Skeletal muscle tissue (tissue), 4 donors: ENCODE results near the gene ZNF680. TPM values are rescaled to one million over a fixed set of nuclear protein-coding genes. Genes with fewer than 3 reads are reported as not detected.

Experiments
- H3K27ac ChIP-seq: one replicate; pipeline ENCODE4 v1.7.0; 2013; ENCODE audit warnings: mild to moderate bottlenecking, low read depth, low read length, inconsistent platforms
- H3K27me3 ChIP-seq, 3 donors: one replicate each; pipeline ENCODE4 v1.7.0; 2013; ENCODE audit warnings: low read length in 3 of 3; ENCODE audit not compliant: control insufficient read depth in 3 of 3, insufficient read depth in 3 of 3
- H3K36me3 ChIP-seq, 3 donors: one replicate each; pipeline ENCODE4 v1.7.0; 2013; ENCODE audit warnings: low read length in 3 of 3; ENCODE audit not compliant: control insufficient read depth in 3 of 3, insufficient read depth in 3 of 3
- H3K4me1 ChIP-seq, 3 donors: one replicate each; pipeline ENCODE4 v1.7.0; 2013; ENCODE audit warnings: low read length in 3 of 3, mild to moderate bottlenecking in 3 of 3; ENCODE audit not compliant: control insufficient read depth in 3 of 3, insufficient read depth in 3 of 3
- H3K4me3 ChIP-seq, 3 donors: one replicate each; pipeline ENCODE4 v1.7.0; 2013; ENCODE audit warnings: low read length in 3 of 3
- H3K9ac ChIP-seq, 3 donors: one replicate each; pipeline ENCODE4 v1.7.0; 2013; ENCODE audit warnings: low read length in 3 of 3, mild to moderate bottlenecking in 3 of 3, moderate library complexity in 2 of 3, low read depth in 1 of 3
- H3K9me3 ChIP-seq, 3 donors: one replicate each; pipeline ENCODE4 v1.7.0; 2013; ENCODE audit warnings: low read length in 3 of 3; ENCODE audit not compliant: control insufficient read depth in 3 of 3
- total RNA-seq: library from RNA; depleted of rRNA; stranded (reverse); fragments of >200 nt; gene quantifications from one replicate; pipeline ENCODE4 v1.2.3, GENCODE V29; 2014
- donor health status: Osteomylitis.

The ZNF680 gene
- total RNA-seq, 1 donor from 2014 or later: 17.7 TPM

DNA sequence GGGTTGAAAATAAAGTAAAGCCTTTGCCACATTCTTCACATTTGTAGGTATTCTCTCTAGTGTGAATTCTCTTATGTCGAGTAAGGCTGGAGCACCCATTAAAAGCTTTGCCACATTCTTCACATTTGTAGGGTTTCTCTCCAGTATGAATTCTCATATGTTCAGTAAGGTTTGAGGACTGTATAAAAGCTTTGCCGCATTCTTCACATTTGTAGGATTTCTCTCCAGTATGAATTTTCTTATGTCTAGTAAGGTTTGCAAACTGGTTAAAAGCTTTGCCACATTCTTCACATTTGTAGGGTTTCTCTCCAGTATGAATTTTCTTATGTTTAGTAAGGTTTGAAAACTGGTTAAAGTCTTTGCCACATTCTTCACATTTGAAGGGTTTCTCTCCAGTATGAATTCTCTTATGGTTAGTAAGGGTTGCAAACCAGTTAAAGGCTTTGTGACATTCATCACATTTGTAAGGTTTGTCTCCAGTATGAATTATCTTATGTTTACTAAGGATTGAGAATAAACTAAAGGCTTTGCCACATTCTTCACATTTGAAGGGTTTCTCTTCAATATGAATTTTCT is 41.4 kb downstream of the ZNF680 start:
- H3K27me3 ChIP-seq: no peaks in the 10 kb centered on the region
- H3K36me3 ChIP-seq: peaks cover 15 to 30% (median 28%) of the 10 kb centered on the region in 3 donors
- no peaks in the 10 kb centered on the region for H3K4me1 ChIP-seq
- H3K9ac ChIP-seq: no peak overlapping the region
- H3K9me3 ChIP-seq: peaks cover 7 to 31% (median 10%) of the 10 kb centered on the region in 3 donors
- H3K4me3 ChIP-seq: peak overlapping the region in 1 of 3 donors; percentile 31
- no peak overlapping the region for H3K27ac ChIP-seq

DNA sequence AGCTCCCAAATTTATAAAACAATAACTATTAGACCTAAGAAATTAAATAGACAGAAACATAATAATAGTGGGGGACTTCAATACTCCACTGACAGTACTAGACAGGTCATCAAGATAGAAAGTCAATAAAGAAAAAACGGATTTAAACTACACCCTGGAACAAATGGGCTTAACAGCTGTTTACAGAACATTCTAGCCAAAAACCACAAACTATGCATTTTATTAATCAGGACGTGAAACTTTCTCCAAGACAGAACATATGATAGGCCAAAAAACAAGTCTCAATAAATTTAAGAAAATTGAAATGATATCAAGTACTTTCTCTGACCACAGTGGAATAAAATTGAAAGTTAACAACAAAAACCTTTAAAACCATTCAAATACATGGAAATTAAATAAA is 46.4 kb downstream of the ZNF680 start:
- Histone ChIP-seq H3K36me3 (peaks cover 7 to 14% (median 8%) of the 10 kb centered on the region in 3 donors), H3K27me3 (no peaks in the 10 kb centered on the region), H3K4me3 (no peak overlapping the region), H3K9me3 (peaks cover 5 to 18% (median 9%) of the 10 kb centered on the region in 3 donors), H3K9ac (no peak overlapping the region), H3K27ac (no peak overlapping the region), H3K4me1 (no peaks in the 10 kb centered on the region)

DNA sequence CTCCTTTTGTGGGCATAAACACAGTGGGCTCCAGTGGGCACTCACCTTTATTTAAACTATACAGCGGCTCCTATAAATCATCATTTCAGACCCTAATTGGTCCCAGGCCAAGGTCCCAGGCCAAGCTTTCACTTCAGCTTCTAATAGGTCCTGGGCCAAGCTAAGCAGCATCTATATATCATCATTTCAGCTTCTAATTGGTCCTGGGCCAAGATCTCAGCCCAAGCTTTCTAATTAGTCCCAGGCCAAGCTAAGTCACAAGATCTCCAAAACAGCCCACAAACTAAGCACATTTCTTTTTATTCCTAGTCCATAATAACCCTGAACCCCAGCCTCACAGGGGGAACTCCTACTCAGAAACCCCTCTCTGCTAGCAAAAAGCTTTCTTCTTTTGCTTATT is 47.1 kb downstream of the ZNF680 start:
- H3K36me3 ChIP-seq: peaks cover 3 to 7% (median 3%) of the 10 kb centered on the region in 3 donors
- H3K27ac ChIP-seq: no peak overlapping the region
- no peaks in the 10 kb centered on the region for H3K4me1 ChIP-seq
- peaks cover 5 to 11% (median 5%) of the 10 kb centered on the region in 3 donors for H3K9me3 ChIP-seq
- no peaks in the 10 kb centered on the region for H3K27me3 ChIP-seq
- no peak overlapping the region for H3K4me3 ChIP-seq
- H3K9ac ChIP-seq: no peak overlapping the region

DNA sequence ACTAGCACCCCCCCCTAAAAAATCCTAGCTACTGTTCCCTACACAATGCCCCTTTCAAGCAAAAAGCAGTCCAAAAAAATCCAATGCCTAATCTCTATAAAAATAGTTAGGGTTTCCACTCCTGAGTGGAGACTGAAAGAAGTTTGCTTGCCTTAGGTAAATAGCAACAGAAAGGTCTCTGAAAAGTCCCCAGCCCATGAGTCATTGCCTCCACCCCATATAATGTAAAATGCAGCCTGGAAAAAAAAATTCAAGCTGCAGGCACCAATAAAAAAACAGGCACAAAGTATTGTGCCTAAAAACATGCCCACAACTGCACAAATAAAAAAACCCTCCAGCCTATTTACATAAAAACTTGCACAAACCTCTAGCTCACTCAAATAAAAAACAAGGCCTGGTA is 47.5 kb downstream of the ZNF680 start:
- peaks cover 5 to 10% (median 5%) of the 10 kb centered on the region in 3 donors for H3K9me3 ChIP-seq
- no peak overlapping the region for H3K9ac ChIP-seq
- H3K27ac ChIP-seq: no peak overlapping the region
- H3K4me1 ChIP-seq: no peaks in the 10 kb centered on the region
- H3K4me3 ChIP-seq: no peak overlapping the region
- H3K36me3 ChIP-seq: peaks cover 2 to 3% (median 2%) of the 10 kb centered on the region in 3 donors
- no peaks in the 10 kb centered on the region for H3K27me3 ChIP-seq

DNA sequence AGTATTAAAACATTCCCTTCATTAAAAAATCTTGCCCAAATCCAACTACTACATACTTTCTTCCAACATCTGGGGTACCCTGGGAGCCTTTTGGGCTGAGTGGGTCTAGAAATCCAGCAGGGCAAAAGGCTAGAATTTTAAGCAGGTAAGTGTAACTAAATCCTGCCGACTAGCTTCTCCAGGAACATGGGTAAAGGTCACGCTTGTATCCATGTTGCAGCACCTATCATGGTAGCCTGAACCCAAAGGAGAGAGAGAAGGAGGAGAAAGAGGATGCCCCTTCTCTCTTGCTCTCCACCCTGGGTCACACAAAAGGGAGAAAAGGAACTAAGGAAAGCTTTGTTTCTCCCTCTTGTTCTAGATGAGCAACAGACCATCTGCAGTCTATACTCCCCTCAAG is 53.3 kb downstream of the ZNF680 start:
- Histone ChIP-seq H3K36me3 (peaks cover 0 to 4% (median 2%) of the 10 kb centered on the region in 3 donors), H3K4me1 (no peaks in the 10 kb centered on the region), H3K9ac (no peak overlapping the region), H3K27me3 (no peaks in the 10 kb centered on the region), H3K4me3 (peak overlapping the region in 1 of 3 donors; percentile 5), H3K9me3 (peaks cover 3 to 9% (median 4%) of the 10 kb centered on the region in 3 donors), H3K27ac (no peak overlapping the region)

DNA sequence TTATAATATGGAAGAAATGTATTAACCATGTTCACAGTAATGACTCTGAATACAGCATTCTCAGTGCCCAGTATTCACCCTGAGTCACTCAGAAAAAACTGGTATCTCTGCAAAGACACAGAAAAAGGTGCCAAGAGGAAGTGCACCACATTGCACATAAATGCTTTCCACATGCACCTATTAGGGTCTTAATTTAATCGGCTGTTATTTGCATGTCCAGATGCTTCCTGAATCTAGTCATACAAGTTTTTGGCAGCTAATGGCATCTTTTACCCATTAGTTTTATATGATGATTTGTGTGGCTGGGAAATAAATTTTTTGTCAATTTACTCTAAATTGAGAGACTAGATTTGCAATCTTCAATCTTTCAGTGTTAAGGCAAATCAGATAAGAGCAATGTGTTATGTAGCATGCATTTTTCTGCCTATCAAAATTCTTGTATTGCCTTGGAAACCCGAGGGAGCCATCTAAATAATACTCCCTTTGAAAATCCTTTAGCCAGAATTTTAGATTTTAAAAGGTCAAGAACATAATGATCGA is 58.2 kb downstream of the ZNF680 start:
- peaks cover 0 to 2% (median 0%) of the 10 kb centered on the region in 3 donors for H3K36me3 ChIP-seq
- no peak overlapping the region for H3K4me3 ChIP-seq
- H3K9me3 ChIP-seq: peaks cover 1 to 7% (median 2%) of the 10 kb centered on the region in 3 donors
- H3K4me1 ChIP-seq: no peaks in the 10 kb centered on the region
- H3K27me3 ChIP-seq: no peaks in the 10 kb centered on the region
- H3K9ac ChIP-seq: no peak overlapping the region
- H3K27ac ChIP-seq: no peak overlapping the region

DNA sequence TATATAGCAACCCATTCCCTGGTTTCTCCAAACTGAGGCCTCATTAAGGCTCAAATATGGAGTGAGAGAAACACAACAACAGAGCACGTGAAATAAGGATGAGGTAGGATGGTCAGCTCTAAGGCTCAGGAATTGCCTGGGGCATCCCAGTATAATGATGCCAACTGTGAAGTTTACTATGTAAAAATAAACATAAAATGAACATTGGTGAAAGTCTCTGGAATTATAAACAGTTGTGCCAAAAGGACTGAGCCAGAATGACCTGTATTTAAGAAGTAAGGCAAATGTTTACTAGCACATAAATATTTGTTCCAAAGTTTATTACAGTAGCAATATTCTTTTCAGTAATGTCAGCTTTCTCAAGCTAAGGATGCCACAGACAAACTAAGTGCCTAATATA is 64.6 kb downstream of the ZNF680 start:
- Histone ChIP-seq H3K27me3 (no peaks in the 10 kb centered on the region), H3K27ac (no peak overlapping the region), H3K4me1 (no peaks in the 10 kb centered on the region), H3K36me3 (no peaks in the 10 kb centered on the region), H3K9me3 (no peaks in the 10 kb centered on the region), H3K4me3 (no peak overlapping the region), H3K9ac (no peak overlapping the region)

DNA sequence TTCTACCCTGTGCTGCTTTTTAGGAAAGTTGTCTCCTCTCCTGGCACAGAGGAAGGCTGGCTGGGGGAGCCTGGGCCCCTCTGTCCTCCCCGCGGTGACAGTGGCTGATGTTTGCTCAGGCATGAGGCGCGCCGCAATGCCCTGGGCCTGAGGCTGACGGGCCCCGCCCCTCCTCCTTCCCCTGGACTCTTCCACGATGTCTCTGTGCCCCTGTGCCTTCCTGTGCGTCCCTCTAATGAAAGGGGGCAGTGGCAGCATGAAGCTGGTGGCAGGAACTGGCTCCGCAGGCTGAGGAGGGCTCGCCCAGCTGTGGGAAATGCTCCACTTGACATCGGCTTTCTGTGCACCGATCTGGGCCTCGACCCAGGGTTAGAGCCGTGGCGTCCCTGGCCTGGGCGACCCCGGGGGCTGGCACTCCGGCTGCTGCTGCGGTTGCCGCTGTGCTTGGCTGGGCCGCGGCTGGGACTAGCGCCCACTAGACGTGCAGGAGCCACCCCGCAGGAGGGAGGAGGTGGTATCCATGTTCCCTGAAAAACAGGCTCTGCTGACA is 67.9 kb downstream of the ZNF680 start:
- no peak overlapping the region for H3K27ac ChIP-seq
- no peaks in the 10 kb centered on the region for H3K4me1 ChIP-seq
- H3K36me3 ChIP-seq: no peaks in the 10 kb centered on the region
- H3K27me3 ChIP-seq: no peaks in the 10 kb centered on the region
- H3K9me3 ChIP-seq: no peaks in the 10 kb centered on the region
- no peak overlapping the region for H3K9ac ChIP-seq
- no peak overlapping the region for H3K4me3 ChIP-seq

DNA sequence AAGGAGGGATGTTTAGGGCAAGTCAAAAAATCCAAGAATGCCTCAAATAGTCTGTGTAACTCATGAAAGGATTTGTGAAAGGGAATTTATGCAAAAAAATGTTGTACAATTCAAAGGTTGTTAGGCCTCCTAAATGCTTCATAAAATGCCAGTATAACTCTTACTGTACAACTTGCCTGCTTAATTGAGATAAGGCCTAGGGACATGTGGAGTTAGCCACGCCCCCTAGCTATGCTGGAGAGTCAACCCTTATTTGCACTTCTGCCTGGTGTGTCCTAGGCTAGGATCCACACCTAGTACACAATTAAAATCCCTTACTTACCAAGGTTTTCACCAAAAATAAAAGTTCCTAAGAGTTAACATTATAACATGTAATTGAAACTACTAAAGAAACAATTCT is 77.2 kb downstream of the ZNF680 start:
- no peak overlapping the region for H3K27ac ChIP-seq
- no peaks in the 10 kb centered on the region for H3K27me3 ChIP-seq
- H3K9ac ChIP-seq: no peak overlapping the region
- no peak overlapping the region for H3K4me3 ChIP-seq
- H3K4me1 ChIP-seq: no peaks in the 10 kb centered on the region
- no peaks in the 10 kb centered on the region for H3K9me3 ChIP-seq
- no peaks in the 10 kb centered on the region for H3K36me3 ChIP-seq
